Skeletal muscle cell (primary cell): ENCODE results near the gene LTB4R.

ENCODE experiments used
- DNase-seq: peaks from one replicate; pipeline ENCODE4 v3.0.0-alpha.2; 2010; ENCODE audit warnings: low read depth
- H3K4me3 ChIP-seq: 2 replicates; pipeline ENCODE4 v1.5.1; 2011; ENCODE audit warnings: low read depth, mild to moderate bottlenecking, control low read depth, low read length, moderate library complexity

Gene LTB4R

GRCh38 chr14:24362241-24362960 is 51.1 kb downstream of the LTB4R start:
- no peak for DNase-seq
- no peak overlapping the region for H3K4me3 ChIP-seq

DNA sequence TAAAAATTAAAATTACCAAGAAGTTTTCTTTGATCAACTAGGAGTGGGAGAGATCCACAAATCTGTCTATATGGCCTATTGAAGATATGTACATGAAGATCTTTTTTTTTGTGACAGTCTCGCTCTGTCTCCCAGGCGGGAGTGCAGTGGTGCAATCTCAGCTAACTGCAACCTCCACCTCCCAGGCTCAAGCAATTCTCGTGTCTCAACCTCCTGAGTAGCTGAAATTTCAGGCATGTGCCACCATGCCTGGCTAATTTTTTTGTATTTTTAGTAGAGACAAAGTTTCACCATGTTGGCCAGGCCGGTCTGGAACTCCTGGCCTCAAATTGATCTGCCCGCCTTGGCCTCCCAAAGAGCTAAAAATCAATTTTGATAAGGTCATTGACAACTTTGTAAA is 52.1 kb downstream of the LTB4R start:
- DNase-seq, result no peak
- H3K4me3 ChIP-seq, result no peak overlapping the region

- DNase-seq, result no peak
- H3K4me3 ChIP-seq, result no peak overlapping the region
Observed at GRCh38 chr14:24364841-24365240, 53.5 kb downstream of the LTB4R start.

- peak overlapping the region; percentile 44 for H3K4me3 ChIP-seq
Observed at GRCh38 chr14:24365600-24366412, 54.5 kb downstream of the LTB4R start.

DNA sequence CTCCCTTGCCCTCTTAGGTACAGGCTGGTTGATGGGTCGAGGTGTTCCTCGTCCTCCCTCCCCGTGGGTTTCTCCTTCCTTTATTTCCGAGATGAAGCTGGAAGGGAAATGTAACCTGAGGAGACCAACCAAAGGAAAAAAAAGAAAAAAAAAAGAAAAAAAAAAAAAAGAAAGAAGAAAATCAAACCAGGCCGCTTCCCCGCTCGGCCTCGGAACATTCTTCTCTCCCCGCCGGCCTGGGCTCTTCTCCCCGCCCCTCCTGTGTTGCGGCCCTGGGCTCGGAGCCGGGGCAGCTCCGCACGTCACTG is 55.1 kb downstream of the LTB4R start:
- peak overlapping the region; percentile 44 for H3K4me3 ChIP-seq

More at GRCh38 chr14:24365600-24366412, 54.5 kb downstream of the LTB4R start:
- peak; percentile 75 for DNase-seq

DNA sequence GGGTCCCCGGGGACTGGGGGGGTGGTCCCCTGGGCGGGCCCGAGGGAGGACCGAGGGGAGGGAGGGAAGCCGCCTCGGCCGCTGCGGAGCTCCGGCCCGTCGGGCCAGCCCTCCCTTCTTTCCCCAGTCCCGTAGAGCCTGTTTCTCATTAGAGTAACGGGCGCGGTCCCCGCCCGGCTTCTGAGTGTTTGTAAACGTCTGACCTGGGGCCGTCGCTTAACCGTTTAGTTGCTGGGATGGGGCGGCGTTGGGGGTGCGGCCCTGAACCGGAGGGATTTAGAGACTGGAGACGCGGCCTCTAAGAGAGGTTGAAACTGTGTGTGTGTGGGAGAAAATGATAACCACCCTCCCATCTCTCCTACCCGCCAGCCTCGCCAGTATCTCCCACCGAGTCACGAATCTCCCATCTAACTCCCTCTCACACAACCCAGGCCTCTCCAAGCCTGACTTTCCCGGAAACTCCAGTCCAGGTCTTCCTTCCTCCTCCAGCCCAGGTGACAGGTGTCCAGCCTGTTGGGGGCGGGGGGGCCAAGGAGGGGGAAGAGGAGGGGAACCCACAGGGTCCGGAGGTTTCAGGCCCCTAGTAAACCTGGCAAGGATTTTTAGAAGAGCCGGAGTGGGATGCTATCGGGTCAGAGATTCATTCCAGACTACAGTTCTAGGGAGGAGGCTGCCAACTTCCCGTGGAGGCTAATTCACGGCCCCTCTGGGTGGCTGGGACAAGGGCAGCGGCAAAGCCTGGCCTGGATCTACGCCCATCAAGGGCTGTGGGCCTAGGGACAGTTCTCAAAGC is 55.6 kb downstream of the LTB4R start:
- peak overlapping the region; percentile 44 for H3K4me3 ChIP-seq
- DNase-seq, result peak; percentile 94

More for the DNA sequence above, 55.1 kb downstream of the LTB4R start:
- DNase-seq, result no peak
